A549 (cell line): ENCODE measurements around the gene GGT5. TPM values are rescaled to one million over a fixed set of nuclear protein-coding genes. Genes with fewer than 3 reads are reported as not detected.

Experiments used
- ATAC-seq, 2 experiments: fragments of 200-7000 bp in 1 of 2; fragments of >200 bp in 1 of 2; cut with Nextera tagmentation in 1 of 2; cut with Tn5 transposase in 1 of 2; 3 replicates each; pipeline versions ENCODE4 v1.8.0 to v1.9.1; 2018 to 2020; ENCODE audit warnings: mild to moderate bottlenecking in 1 of 2, moderate library complexity in 1 of 2
- CTCF ChIA-PET: fragments of 300-600 bp; sonication (Branson Sonifier 250); formaldehyde crosslinking; extraction: SDS; loops from one replicate; lab custom pipeline; 2021; ENCODE audit warnings: antibody characterized with exemption, inconsistent platforms; lab: Yijun Ruan, JAX
- POLR2A ChIA-PET: fragments of 350-600 bp; formaldehyde crosslinking; extraction: SDS; loops from one replicate; lab custom pipeline; 2021; ENCODE audit warnings: antibody characterized with exemption, inconsistent platforms; lab: Yijun Ruan, JAX
- DNase-seq, 2 experiments: peaks; one replicate each; pipeline versions ENCODE4 v3.0.0 to v3.0.0-alpha.2; 2011 to 2016; ENCODE audit warnings: low read depth in 1 of 2, low spot score in 1 of 2
- FAIRE-seq: peaks from 2 replicates; lab custom pipeline; 2011; peaks lifted over from hg19 to GRCh38; lab: Jason Lieb, UNC
- H3K27ac ChIP-seq, 2 experiments: fragments of >200 bp; sonication (Bioruptor Twin); formaldehyde crosslinking; 3 replicates each; pipeline ENCODE4 v1.5.1; 2016 to 2017
- H3K4me1 ChIP-seq: fragments of >200 bp; sonication (Bioruptor Twin); formaldehyde crosslinking; 3 replicates; pipeline ENCODE4 v1.6.1; 2016
- H3K4me2 ChIP-seq: fragments of >200 bp; sonication (Bioruptor Twin); formaldehyde crosslinking; 3 replicates; pipeline ENCODE4 v1.6.1; 2016
- H3K4me3 ChIP-seq: fragments of >200 bp; sonication (Bioruptor Twin); formaldehyde crosslinking; 3 replicates; pipeline ENCODE4 v1.5.1; 2016
- H3K9me3 ChIP-seq: fragments of >200 bp; sonication (Bioruptor Twin); formaldehyde crosslinking; 3 replicates; pipeline ENCODE4 v1.6.1; 2016
- CHD4 ChIP-seq: fragments of 200-600 bp; sonication (generic); IDR thresholded peaks from 2 replicates; pipeline ENCODE4 v1.6.1; 2016; ENCODE audit warnings: antibody characterized with exemption, mild to moderate bottlenecking, borderline replicate concordance
- CTCF ChIP-seq: fragments of >200 bp; sonication (Bioruptor Twin); formaldehyde crosslinking; IDR thresholded peaks from 3 replicates; pipeline ENCODE4 v1.5.1; 2016
- ESRRA ChIP-seq: fragments of 150-350 bp; IDR thresholded peaks from 2 replicates; pipeline ENCODE4 v1.6.1; 2014; ENCODE audit warnings: mild to moderate bottlenecking, low read length, borderline replicate concordance
- FOXS1 ChIP-seq: fragments of 250-450 bp; sonication (Bioruptor Pico); IDR thresholded peaks from 2 replicates; pipeline ENCODE4 v1.5.0; 2020; ENCODE audit warnings: mild to moderate bottlenecking, moderate library complexity
- HES2 ChIP-seq: fragments of >200 bp; sonication (Bioruptor Twin); formaldehyde crosslinking; IDR thresholded peaks from 2 replicates; pipeline ENCODE4 v1.6.1; 2016
- MAFK ChIP-seq: fragments of 450-650 bp; IDR thresholded peaks from 2 replicates; pipeline ENCODE4 v1.6.1; 2014; ENCODE audit not compliant: partially characterized antibody
- PHF8 ChIP-seq: fragments of 200-600 bp; sonication (generic); IDR thresholded peaks from 2 replicates; pipeline ENCODE4 v1.6.1; 2016; ENCODE audit warnings: low read depth, mild to moderate bottlenecking, antibody characterized with exemption, moderate library complexity, borderline replicate concordance
- POLR2A ChIP-seq: IDR thresholded peaks from 2 replicates; pipeline ENCODE4 v1.6.1; 2012; ENCODE audit warnings: mild to moderate bottlenecking, low read length
- REST ChIP-seq: fragments of 200-600 bp; sonication (generic); IDR thresholded peaks from 2 replicates; pipeline ENCODE4 v1.6.1; 2016; ENCODE audit warnings: antibody characterized with exemption, mild to moderate bottlenecking, moderate library complexity
- RNF2 ChIP-seq: fragments of 200-600 bp; sonication (generic); IDR thresholded peaks from 2 replicates; pipeline ENCODE4 v1.6.1; 2016; ENCODE audit warnings: low read depth, mild to moderate bottlenecking, antibody characterized with exemption, moderate library complexity, borderline replicate concordance
- SREBF2 ChIP-seq: fragments of 450-650 bp; IDR thresholded peaks from 2 replicates; pipeline ENCODE4 v1.6.1; 2014; ENCODE audit warnings: mild to moderate bottlenecking, moderate library complexity
- TFCP2L1 ChIP-seq: fragments of 250-450 bp; sonication (Bioruptor Pico); IDR thresholded peaks from 2 replicates; pipeline ENCODE4 v1.5.0; 2021; ENCODE audit warnings: mild to moderate bottlenecking
- TP53 ChIP-seq: fragments of 250-450 bp; sonication (Bioruptor Pico); IDR thresholded peaks from 2 replicates; pipeline ENCODE4 v1.5.0; 2021; ENCODE audit warnings: mild to moderate bottlenecking, moderate library complexity
- ZSCAN20 ChIP-seq: fragments of 250-450 bp; sonication (Bioruptor Pico); IDR thresholded peaks from 2 replicates; pipeline ENCODE4 v1.8.0; 2022; ENCODE audit warnings: mild to moderate bottlenecking, moderate library complexity
- WGBS: methylation state at CpG from one replicate; pipeline ENCODE4 v1.1.6; 2017; ENCODE audit errors: missing lambda C conversion rate; 5-methylcytosine and 5-hydroxymethylcytosine counted together
- polyA plus RNA-seq, 4 experiments: library from polyadenylated mRNA; depleted of rRNA in 3 of 4; stranded (reverse); fragments of >200 nt; fragmentation: RNase III in 1 of 4; extraction: RNeasy Plus Mini Kit Qiagen cat#74134 plus additional on column Dnase treatment in 1 of 4; gene quantifications; 2 replicates in 3 of 4; 3 replicates in 1 of 4; pipeline ENCODE4 v1.2.3, GENCODE V29; 2011 to 2017
- TF ChIP-seq, protein P1 (sequence below): fragments of 450-650 bp; IDR thresholded peaks from 2 replicates; pipeline ENCODE4 v1.6.1; 2014; ENCODE audit warnings: antibody characterized with exemption
- TF ChIP-seq, protein P2 (sequence below): IDR thresholded peaks from 2 replicates; pipeline ENCODE4 v1.6.1; 2012
- TF ChIP-seq, protein P3 (sequence below): IDR thresholded peaks from 2 replicates; pipeline ENCODE4 v1.6.1; 2012
- TF ChIP-seq, protein P4 (sequence below): fragments of 250-450 bp; sonication (Bioruptor Pico); IDR thresholded peaks from 2 replicates; pipeline ENCODE4 v1.5.0; 2020; ENCODE audit warnings: low read depth, mild to moderate bottlenecking, moderate library complexity

The GGT5 gene
- polyA plus RNA-seq, 2 of the 4 experiments (the other 2 are of a cell fraction) = 2.5 to 3.1 TPM

DNA sequence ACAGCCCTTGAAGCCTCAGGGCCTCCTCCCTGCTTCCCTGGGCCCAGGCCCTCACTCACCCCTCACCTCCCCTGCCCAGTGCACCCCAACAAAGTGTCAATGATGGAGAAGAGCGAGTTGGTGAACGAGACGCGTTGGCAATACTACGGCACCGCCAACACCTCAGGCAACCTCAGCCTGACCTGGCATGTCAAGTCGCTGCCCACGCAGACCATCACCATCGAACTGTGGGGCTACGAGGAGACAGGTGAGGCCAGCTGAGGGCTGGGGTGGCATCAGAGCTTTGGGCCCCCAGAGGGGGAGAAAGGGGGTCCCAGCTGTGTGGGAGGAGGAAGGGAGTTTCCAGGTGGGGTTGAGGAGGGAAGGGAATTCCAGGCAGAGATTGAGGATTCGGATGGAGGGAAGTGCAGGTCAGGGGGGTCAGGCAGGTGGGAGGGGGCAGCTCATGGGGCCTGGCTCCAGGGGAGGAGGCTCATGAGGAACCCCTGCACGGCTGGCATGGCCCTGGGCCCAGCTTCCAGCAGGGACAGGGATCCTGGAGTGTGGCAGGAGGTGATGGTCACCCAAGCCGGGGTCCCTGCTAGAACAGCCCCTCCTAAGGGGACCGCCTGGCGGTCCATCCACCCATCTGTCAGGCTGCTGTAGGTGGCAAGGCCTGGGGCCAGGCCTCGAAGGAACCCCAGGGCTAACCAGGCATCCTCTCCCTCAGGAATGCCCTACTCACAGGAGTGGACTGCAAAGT lies 60.7 kb downstream of the GGT5 start:
- FAIRE-seq (no peak), ATAC-seq (no peak), DNase-seq (no peak)
- ChIA-PET CTCF (interaction anchor here (0.6 to 1.9 kb wide), 5 partner anchors 9 to 88 kb away, joined by 3 to 9 read pairs (median 4); no protein-coding TSS in a partner anchor), POLR2A (no interaction called here)
- Histone ChIP-seq H3K9me3 (no peaks in the 10 kb centered on the region), H3K4me3 (no peak overlapping the region), H3K4me2 (no peak overlapping the region), H3K4me1 (peaks cover 26% of the 10 kb centered on the region), H3K27ac (peak overlapping the region in 1 of 2 experiments; percentile 96; a peak in 3 of 6 replicates)
- 86% methylated on average over 10 of the region's 16 CpGs for WGBS
- TF ChIP-seq PHF8 (no peak), TFCP2L1 (CRISPR knock-in tag) (no peak), CHD4 (no peak), REST (no peak), TP53 (CRISPR knock-in tag) (no peak), ESRRA (no peak), FOXS1 (CRISPR knock-in tag) (no peak), SREBF2 (no peak), RNF2 (no peak), ZSCAN20 (no peak), MAFK (no peak), POLR2A (no peak), HES2 (no peak), CTCF (no peak)
- TF ChIP-seq, protein P1, sequence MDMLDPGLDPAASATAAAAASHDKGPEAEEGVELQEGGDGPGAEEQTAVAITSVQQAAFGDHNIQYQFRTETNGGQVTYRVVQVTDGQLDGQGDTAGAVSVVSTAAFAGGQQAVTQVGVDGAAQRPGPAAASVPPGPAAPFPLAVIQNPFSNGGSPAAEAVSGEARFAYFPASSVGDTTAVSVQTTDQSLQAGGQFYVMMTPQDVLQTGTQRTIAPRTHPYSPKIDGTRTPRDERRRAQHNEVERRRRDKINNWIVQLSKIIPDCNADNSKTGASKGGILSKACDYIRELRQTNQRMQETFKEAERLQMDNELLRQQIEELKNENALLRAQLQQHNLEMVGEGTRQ = no peak
- TF ChIP-seq, protein P2, sequence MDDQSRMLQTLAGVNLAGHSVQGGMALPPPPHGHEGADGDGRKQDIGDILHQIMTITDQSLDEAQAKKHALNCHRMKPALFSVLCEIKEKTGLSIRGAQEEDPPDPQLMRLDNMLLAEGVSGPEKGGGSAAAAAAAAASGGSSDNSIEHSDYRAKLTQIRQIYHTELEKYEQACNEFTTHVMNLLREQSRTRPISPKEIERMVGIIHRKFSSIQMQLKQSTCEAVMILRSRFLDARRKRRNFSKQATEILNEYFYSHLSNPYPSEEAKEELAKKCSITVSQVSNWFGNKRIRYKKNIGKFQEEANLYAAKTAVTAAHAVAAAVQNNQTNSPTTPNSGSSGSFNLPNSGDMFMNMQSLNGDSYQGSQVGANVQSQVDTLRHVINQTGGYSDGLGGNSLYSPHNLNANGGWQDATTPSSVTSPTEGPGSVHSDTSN = no peak
- TF ChIP-seq, protein P3, sequence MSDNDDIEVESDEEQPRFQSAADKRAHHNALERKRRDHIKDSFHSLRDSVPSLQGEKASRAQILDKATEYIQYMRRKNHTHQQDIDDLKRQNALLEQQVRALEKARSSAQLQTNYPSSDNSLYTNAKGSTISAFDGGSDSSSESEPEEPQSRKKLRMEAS = no peak
- TF ChIP-seq, protein P4, sequence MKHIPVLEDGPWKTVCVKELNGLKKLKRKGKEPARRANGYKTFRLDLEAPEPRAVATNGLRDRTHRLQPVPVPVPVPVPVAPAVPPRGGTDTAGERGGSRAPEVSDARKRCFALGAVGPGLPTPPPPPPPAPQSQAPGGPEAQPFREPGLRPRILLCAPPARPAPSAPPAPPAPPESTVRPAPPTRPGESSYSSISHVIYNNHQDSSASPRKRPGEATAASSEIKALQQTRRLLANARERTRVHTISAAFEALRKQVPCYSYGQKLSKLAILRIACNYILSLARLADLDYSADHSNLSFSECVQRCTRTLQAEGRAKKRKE (CRISPR knock-in tag) = no peak
